ENCODE results near the gene NBPF1. TPM values are rescaled to one million over a fixed set of nuclear protein-coding genes. Genes with fewer than 3 reads are reported as not detected.

NBPF1 gene
- total RNA-seq, 2 experiments from 2014 or later = 11.0 to 34.1 TPM

DNA sequence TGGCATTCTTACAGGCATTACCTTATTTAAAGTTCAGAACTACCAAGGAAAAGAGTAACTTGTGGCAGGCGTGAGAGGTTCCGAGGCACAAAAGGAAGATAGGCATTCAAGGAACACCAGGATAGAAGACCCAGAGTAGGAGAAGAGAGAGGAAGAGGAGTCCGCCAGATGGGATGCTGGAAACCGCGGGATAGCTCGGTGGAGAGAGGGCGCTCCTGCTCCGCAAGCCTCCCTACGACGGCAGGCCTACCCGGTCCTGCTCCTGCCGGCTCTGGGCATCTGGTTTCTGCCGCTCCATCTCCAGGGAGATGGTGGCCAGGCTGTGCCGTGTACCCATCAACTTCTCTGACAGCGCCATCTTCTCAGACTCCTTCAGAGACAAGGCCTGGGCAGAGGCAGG is 5.4 kb upstream of the NBPF1 start:
- POLR2A ChIA-PET = interaction anchor here (0.7 kb wide), 1 partner anchor 410 kb away, joined by 6 read pairs; no protein-coding TSS in a partner anchor
- Histone ChIP-seq H4K20me1 (ENCODE audit: insufficient read depth, low read length) (no peaks in the 10 kb centered on the region), H3K36me3 (ENCODE audit: insufficient read depth, low read length) (peaks cover 6% of the 10 kb centered on the region; the same call in 1 of the 2 replicates), H2AFZ (ENCODE audit: low read length) (no peak overlapping the region), H3K4me1 (ENCODE audit: insufficient read depth, low read length, poor library complexity, severe bottlenecking) (peaks cover 10% of the 10 kb centered on the region), H3K27ac (ENCODE audit: low read depth, low read length, poor library complexity, severe bottlenecking) (no peak overlapping the region), H3K4me2 (ENCODE audit: low read length) (no peak overlapping the region), H3K79me2 (ENCODE audit: insufficient read depth, low read depth, low read length) (no peaks in the 10 kb centered on the region), H3K4me3 (ENCODE audit: low read depth, low read length, poor library complexity, severe bottlenecking) (no peak overlapping the region), H3K9me2 (ENCODE audit: insufficient read depth, low read length) (no peaks in the 10 kb centered on the region), H3K9me3 (ENCODE audit: low read length) (no peaks in the 10 kb centered on the region)
- intact Hi-C loops (cut with micrococcal nuclease; ENCODE audit: unreplicated experiment) = no loop called here
- TF ChIP-seq, protein P1, sequence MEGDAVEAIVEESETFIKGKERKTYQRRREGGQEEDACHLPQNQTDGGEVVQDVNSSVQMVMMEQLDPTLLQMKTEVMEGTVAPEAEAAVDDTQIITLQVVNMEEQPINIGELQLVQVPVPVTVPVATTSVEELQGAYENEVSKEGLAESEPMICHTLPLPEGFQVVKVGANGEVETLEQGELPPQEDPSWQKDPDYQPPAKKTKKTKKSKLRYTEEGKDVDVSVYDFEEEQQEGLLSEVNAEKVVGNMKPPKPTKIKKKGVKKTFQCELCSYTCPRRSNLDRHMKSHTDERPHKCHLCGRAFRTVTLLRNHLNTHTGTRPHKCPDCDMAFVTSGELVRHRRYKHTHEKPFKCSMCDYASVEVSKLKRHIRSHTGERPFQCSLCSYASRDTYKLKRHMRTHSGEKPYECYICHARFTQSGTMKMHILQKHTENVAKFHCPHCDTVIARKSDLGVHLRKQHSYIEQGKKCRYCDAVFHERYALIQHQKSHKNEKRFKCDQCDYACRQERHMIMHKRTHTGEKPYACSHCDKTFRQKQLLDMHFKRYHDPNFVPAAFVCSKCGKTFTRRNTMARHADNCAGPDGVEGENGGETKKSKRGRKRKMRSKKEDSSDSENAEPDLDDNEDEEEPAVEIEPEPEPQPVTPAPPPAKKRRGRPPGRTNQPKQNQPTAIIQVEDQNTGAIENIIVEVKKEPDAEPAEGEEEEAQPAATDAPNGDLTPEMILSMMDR (conservative IDR thresholded peaks at IDR 0.05; ENCODE audit: low read length) = no peak
- TF ChIP-seq EZH2phosphoT487 (IDR thresholded peaks at IDR 0.05; ENCODE audit: borderline replicate concordance, low read depth, low read length) = no peak
- DNase-seq (ENCODE audit: low spot score) = no peak
- BruUV-seq (replicated peaks) = no TSS peak
- CTCF ChIA-PET (ENCODE audit: unreplicated experiment) = no interaction called here

DNA sequence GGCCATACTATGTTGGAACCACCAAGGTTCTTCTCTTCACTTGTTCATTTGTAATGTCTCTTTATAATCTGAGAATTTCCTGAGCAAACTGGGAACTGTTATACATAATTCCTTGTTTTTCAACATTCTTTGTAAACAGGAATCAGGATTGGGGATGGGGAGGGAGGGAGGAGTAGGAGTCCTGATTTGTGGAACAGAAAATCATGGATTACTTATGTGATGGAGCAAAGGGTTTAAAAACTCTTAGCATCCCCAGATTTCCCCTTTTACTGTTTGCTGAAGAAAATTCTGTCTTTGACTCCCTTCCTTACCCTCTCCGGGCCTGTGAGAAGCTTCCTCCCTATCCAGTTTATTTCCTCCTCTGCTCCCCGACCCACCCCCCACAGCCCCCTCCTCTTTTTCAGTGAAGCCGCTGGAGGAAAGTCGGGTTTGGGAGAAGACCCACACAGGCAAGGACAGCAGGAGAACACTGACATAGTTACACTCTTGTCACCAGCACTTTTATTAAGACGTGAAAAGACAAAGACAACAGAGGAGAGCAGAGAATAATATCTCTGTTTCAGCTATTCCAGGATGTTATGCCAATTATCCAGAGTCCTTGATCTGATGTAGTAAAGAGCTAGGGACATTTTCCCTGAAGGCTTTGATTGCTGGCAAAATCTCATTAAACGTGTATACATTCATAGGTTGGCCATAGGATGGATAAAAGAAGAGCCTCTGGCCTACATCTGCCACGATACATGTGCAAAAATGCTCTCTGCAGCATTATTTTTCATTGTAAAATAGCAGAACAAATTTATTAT is 4.6 kb upstream of the NBPF1 start:
- peaks cover 3% of the 10 kb centered on the region; the same call in 1 of the 2 replicates for H3K36me3 ChIP-seq (ENCODE audit: insufficient read depth, low read length)
- H3K4me3 ChIP-seq (ENCODE audit: low read depth, low read length, poor library complexity, severe bottlenecking) = no peak overlapping the region
- TF ChIP-seq, protein P1 (conservative IDR thresholded peaks at IDR 0.05; ENCODE audit: low read length) = no peak
- TF ChIP-seq EZH2phosphoT487 (IDR thresholded peaks at IDR 0.05; ENCODE audit: borderline replicate concordance, low read depth, low read length) = no peak
- H3K4me1 ChIP-seq (ENCODE audit: insufficient read depth, low read length, poor library complexity, severe bottlenecking) = peaks cover 12% of the 10 kb centered on the region
- ChIA-PET CTCF (ENCODE audit: unreplicated experiment) (no interaction called here), POLR2A (interaction anchor here (0.5 to 0.7 kb wide), 2 partner anchors 70 to 411 kb away, joined by 3 to 6 read pairs; no protein-coding TSS in a partner anchor)
- no peak overlapping the region for H2AFZ ChIP-seq (ENCODE audit: low read length)
- BruUV-seq (replicated peaks) = no TSS peak
- no peak for DNase-seq (ENCODE audit: low spot score)
- no peaks in the 10 kb centered on the region for H3K9me2 ChIP-seq (ENCODE audit: insufficient read depth, low read length)
- H4K20me1 ChIP-seq (ENCODE audit: insufficient read depth, low read length) = no peaks in the 10 kb centered on the region
- no peak overlapping the region for H3K27ac ChIP-seq (ENCODE audit: low read depth, low read length, poor library complexity, severe bottlenecking)
- H3K9me3 ChIP-seq (ENCODE audit: low read length) = no peaks in the 10 kb centered on the region
- intact Hi-C loops (cut with micrococcal nuclease; ENCODE audit: unreplicated experiment) = no loop called here
- no peak overlapping the region for H3K4me2 ChIP-seq (ENCODE audit: low read length)
- no peaks in the 10 kb centered on the region for H3K79me2 ChIP-seq (ENCODE audit: insufficient read depth, low read depth, low read length)

DNA sequence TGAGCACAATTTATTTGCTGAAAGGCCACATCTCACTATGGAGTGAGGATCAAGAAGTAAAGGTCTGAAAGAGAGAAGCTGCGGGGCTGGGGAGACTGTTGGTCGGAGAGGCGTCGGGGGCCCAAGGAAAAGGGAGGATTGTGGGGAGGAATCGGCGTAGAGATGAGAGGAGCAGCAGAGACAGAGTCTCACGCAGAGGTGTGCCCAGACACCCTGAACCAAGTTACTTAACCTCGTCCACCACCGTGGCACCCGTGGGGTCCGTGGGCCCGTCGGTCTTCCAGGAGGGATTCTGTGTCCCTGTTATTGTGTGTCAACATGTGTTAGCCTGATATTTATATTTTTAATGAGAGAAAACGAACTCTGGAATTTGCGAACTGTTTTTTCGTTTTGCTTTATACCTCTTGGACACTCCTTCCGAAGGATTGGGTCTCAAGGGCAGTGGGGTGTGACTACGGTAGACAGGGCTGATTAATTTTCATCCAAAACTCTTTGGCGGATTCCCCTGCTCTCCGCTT is 3.8 kb upstream of the NBPF1 start:
- intact Hi-C loops (cut with micrococcal nuclease; ENCODE audit: unreplicated experiment) = no loop called here
- no peak for DNase-seq (ENCODE audit: low spot score)
- Histone ChIP-seq H3K9me3 (ENCODE audit: low read length) (no peaks in the 10 kb centered on the region), H3K79me2 (ENCODE audit: insufficient read depth, low read depth, low read length) (no peaks in the 10 kb centered on the region), H3K4me2 (ENCODE audit: low read length) (no peak overlapping the region), H3K27ac (ENCODE audit: low read depth, low read length, poor library complexity, severe bottlenecking) (no peak overlapping the region), H2AFZ (ENCODE audit: low read length) (no peak overlapping the region), H3K4me3 (ENCODE audit: low read depth, low read length, poor library complexity, severe bottlenecking) (no peak overlapping the region), H3K4me1 (ENCODE audit: insufficient read depth, low read length, poor library complexity, severe bottlenecking) (peaks cover 18% of the 10 kb centered on the region), H4K20me1 (ENCODE audit: insufficient read depth, low read length) (0 out of 2 replicates have a peak, but pooled peaks cover 3% of the 10 kb centered on the region), H3K36me3 (ENCODE audit: insufficient read depth, low read length) (no peaks in the 10 kb centered on the region; the same call in 1 of the 2 replicates), H3K9me2 (ENCODE audit: insufficient read depth, low read length) (no peaks in the 10 kb centered on the region)
- BruUV-seq (replicated peaks) = no TSS peak
- TF ChIP-seq, protein P1 (conservative IDR thresholded peaks at IDR 0.05; ENCODE audit: low read length) = no peak
- TF ChIP-seq EZH2phosphoT487 (IDR thresholded peaks at IDR 0.05; ENCODE audit: borderline replicate concordance, low read depth, low read length) = no peak
- POLR2A ChIA-PET = interaction anchor here (0.6 to 1.2 kb wide), 5 partner anchors 14 to 460 kb away, joined by 3 to 7 read pairs (median 3); no protein-coding TSS in a partner anchor
- CTCF ChIA-PET (ENCODE audit: unreplicated experiment) = no interaction called here

Data from OCI-LY7 (cell line).